ENCODE results near the gene GRM8.

The GRM8 gene

DNA sequence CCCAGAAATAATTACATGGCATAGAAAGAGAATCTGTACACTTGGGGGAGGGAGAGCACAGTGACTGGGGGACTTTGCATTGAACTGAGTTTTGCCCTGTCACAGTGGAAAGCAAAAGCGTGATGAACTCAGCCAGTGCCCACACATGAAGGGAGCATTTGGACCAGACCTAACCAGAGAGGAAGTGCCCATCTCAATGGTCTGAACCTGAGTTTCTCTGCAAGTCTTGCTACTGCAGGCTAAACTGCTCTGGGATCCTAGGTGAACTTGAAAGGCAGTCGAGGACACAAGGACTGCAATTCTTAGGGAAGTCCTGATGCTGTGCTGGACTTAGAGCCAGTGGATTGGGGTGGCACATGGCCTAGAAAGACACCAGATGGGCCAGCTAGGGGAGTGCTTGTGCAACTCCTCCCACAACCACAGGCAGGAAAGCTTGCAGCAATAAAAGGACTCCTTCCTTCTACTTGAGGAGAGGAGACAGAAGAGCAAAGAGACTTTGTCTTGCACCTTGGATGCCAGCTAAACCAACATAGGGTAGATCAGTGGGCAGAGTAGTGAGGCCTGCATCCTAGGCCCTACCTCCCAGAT, 259.0 kb downstream of the GRM8 start:
- H3K9me3 ChIP-seq (ENCODE audit: control insufficient read depth, insufficient read depth, low read length) = no peaks in the 10 kb centered on the region
- no peak overlapping the region for H3K4me2 ChIP-seq (ENCODE audit: low read length)
- no peak overlapping the region for H3K4me3 ChIP-seq (ENCODE audit: low read length)
- no peaks in the 10 kb centered on the region for H3K27me3 ChIP-seq (ENCODE audit: control insufficient read depth, low read length)
- no peak for TF ChIP-seq EZH2phosphoT487 (IDR thresholded peaks at IDR 0.05; ENCODE audit: borderline replicate concordance, low read length)
- TF ChIP-seq, protein P1, sequence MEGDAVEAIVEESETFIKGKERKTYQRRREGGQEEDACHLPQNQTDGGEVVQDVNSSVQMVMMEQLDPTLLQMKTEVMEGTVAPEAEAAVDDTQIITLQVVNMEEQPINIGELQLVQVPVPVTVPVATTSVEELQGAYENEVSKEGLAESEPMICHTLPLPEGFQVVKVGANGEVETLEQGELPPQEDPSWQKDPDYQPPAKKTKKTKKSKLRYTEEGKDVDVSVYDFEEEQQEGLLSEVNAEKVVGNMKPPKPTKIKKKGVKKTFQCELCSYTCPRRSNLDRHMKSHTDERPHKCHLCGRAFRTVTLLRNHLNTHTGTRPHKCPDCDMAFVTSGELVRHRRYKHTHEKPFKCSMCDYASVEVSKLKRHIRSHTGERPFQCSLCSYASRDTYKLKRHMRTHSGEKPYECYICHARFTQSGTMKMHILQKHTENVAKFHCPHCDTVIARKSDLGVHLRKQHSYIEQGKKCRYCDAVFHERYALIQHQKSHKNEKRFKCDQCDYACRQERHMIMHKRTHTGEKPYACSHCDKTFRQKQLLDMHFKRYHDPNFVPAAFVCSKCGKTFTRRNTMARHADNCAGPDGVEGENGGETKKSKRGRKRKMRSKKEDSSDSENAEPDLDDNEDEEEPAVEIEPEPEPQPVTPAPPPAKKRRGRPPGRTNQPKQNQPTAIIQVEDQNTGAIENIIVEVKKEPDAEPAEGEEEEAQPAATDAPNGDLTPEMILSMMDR (IDR thresholded peaks at IDR 0.05; ENCODE audit: low read depth, low read length, poor library complexity, severe bottlenecking) = no peak
- no peaks in the 10 kb centered on the region for H3K9me2 ChIP-seq (replicated peaks; ENCODE audit: control insufficient read depth, low read length)
- H3K27ac ChIP-seq (ENCODE audit: low read depth, low read length) = no peak overlapping the region
- no peaks in the 10 kb centered on the region for H3K4me1 ChIP-seq (ENCODE audit: control insufficient read depth, low read length)
- no peaks in the 10 kb centered on the region for H3K36me3 ChIP-seq (ENCODE audit: control insufficient read depth, low read length)
- H3K79me2 ChIP-seq (ENCODE audit: control insufficient read depth, low read length) = no peaks in the 10 kb centered on the region
- H3F3A ChIP-seq (ENCODE audit: control insufficient read depth, insufficient read depth) = no peaks in the 10 kb centered on the region
- no peaks in the 10 kb centered on the region for H4K20me1 ChIP-seq (ENCODE audit: control insufficient read depth, insufficient read depth, low read depth, low read length)

GRCh38 chr7:126988022-126988421, 264.7 kb downstream of the GRM8 start:
- H3K4me1 ChIP-seq (ENCODE audit: control insufficient read depth, low read length) = no peaks in the 10 kb centered on the region
- H3K4me2 ChIP-seq (ENCODE audit: low read length) = no peak overlapping the region
- no peaks in the 10 kb centered on the region for H4K20me1 ChIP-seq (ENCODE audit: control insufficient read depth, insufficient read depth, low read depth, low read length)
- TF ChIP-seq EZH2phosphoT487 (IDR thresholded peaks at IDR 0.05; ENCODE audit: borderline replicate concordance, low read length) = no peak
- TF ChIP-seq, protein P1 (IDR thresholded peaks at IDR 0.05; ENCODE audit: low read depth, low read length, poor library complexity, severe bottlenecking) = no peak
- H3K36me3 ChIP-seq (ENCODE audit: control insufficient read depth, low read length) = no peaks in the 10 kb centered on the region
- H3F3A ChIP-seq (ENCODE audit: control insufficient read depth, insufficient read depth) = no peaks in the 10 kb centered on the region
- no peak overlapping the region for H3K27ac ChIP-seq (ENCODE audit: low read depth, low read length)
- no peaks in the 10 kb centered on the region for H3K9me3 ChIP-seq (ENCODE audit: control insufficient read depth, insufficient read depth, low read length)
- H3K4me3 ChIP-seq (ENCODE audit: low read length) = no peak overlapping the region
- H3K9me2 ChIP-seq (replicated peaks; ENCODE audit: control insufficient read depth, low read length) = no peaks in the 10 kb centered on the region
- H3K79me2 ChIP-seq (ENCODE audit: control insufficient read depth, low read length) = no peaks in the 10 kb centered on the region
- no peaks in the 10 kb centered on the region for H3K27me3 ChIP-seq (ENCODE audit: control insufficient read depth, low read length)

DNA sequence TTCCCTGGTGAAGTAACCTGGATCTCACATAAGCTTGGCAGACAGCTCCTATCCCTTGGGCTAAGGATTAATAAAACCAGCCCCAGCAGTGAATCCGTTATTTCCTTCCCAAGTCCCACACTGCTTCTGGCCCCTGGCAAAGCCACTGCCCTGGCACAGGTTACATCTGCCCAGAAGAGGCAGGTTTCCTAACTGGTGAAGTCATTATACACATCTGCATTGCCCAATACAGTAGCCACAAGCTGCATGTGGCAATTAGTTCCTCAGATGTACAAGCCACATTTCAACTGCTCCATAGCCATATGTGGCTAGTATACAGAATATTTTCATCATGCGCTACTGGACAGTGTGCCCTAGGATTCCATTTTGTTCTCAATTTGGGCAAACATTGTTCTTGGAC, 273.0 kb downstream of the GRM8 start:
- no peaks in the 10 kb centered on the region for H3K36me3 ChIP-seq (ENCODE audit: control insufficient read depth, low read length)
- TF ChIP-seq EZH2phosphoT487 (IDR thresholded peaks at IDR 0.05; ENCODE audit: borderline replicate concordance, low read length) = no peak
- TF ChIP-seq, protein P1 (IDR thresholded peaks at IDR 0.05; ENCODE audit: low read depth, low read length, poor library complexity, severe bottlenecking) = no peak
- H4K20me1 ChIP-seq (ENCODE audit: control insufficient read depth, insufficient read depth, low read depth, low read length) = no peaks in the 10 kb centered on the region
- no peaks in the 10 kb centered on the region for H3K27me3 ChIP-seq (ENCODE audit: control insufficient read depth, low read length)
- H3K79me2 ChIP-seq (ENCODE audit: control insufficient read depth, low read length) = no peaks in the 10 kb centered on the region
- no peaks in the 10 kb centered on the region for H3K4me1 ChIP-seq (ENCODE audit: control insufficient read depth, low read length)
- no peaks in the 10 kb centered on the region for H3K9me2 ChIP-seq (replicated peaks; ENCODE audit: control insufficient read depth, low read length)
- H3F3A ChIP-seq (ENCODE audit: control insufficient read depth, insufficient read depth) = no peaks in the 10 kb centered on the region
- no peak overlapping the region for H3K27ac ChIP-seq (ENCODE audit: low read depth, low read length)
- no peaks in the 10 kb centered on the region for H3K9me3 ChIP-seq (ENCODE audit: control insufficient read depth, insufficient read depth, low read length)
- H3K4me3 ChIP-seq (ENCODE audit: low read length) = no peak overlapping the region
- H3K4me2 ChIP-seq (ENCODE audit: low read length) = no peak overlapping the region
